SK-N-SH (cell line): ENCODE measurements around the gene RFXANK. TPM values are rescaled to one million over a fixed set of nuclear protein-coding genes. Genes with fewer than 3 reads are reported as not detected.

Experiments
- CTCF ChIA-PET: fragments of 300-600, 350-600 bp; formaldehyde crosslinking; extraction: SDS; loops from one replicate; lab custom pipeline; 2021; lab: Yijun Ruan, JAX
- POLR2A ChIA-PET: fragments of 350-600 bp; sonication (Branson Sonifier 250); formaldehyde crosslinking; extraction: SDS; loops from one replicate; lab custom pipeline; 2020; ENCODE audit warnings: antibody characterized with exemption, inconsistent platforms; lab: Yijun Ruan, JAX
- DNase-seq: peaks from one replicate; pipeline ENCODE4 v3.0.0; 2012
- H2AFZ ChIP-seq: fragments of 200-600 bp; sonication (generic); 2 replicates; pipeline ENCODE4 v1.8.1; 2016; ENCODE audit warnings: antibody characterized with exemption, mild to moderate bottlenecking, low read depth
- H3F3A ChIP-seq: fragments of 200-600 bp; sonication (generic); replicated peaks from 2 replicates; pipeline ENCODE3; 2016; ENCODE audit warnings: antibody characterized with exemption, mild to moderate bottlenecking; ENCODE audit not compliant: insufficient read depth
- H3K27ac ChIP-seq, 2 experiments: fragments of 200-500 bp in 1 of 2; fragments of 200-600 bp in 1 of 2; sonication (Bioruptor generic) in 1 of 2; sonication (generic), shearing (Covaris generic) in 1 of 2; 2 replicates each; pipeline versions ENCODE4 v1.5.1 to v1.6.1; 2014 to 2016; ENCODE audit warnings: low read depth in 2 of 2, inconsistent platforms in 1 of 2, low read length in 1 of 2, mild to moderate bottlenecking in 1 of 2, mixed read lengths in 1 of 2
- H3K27me3 ChIP-seq: fragments of 200-600 bp; sonication (generic), shearing (Covaris generic); 2 replicates; pipeline ENCODE4 v1.6.1; 2016; ENCODE audit warnings: mixed run types; ENCODE audit not compliant: insufficient read depth
- H3K36me3 ChIP-seq, 2 experiments: fragments of 200-500 bp in 1 of 2; fragments of 200-600 bp in 1 of 2; sonication (Bioruptor generic) in 1 of 2; sonication (generic) in 1 of 2; replicated peaks in 1 of 2; 2 replicates each; pipeline versions ENCODE3 to v1.5.1; 2014 to 2016; ENCODE audit warnings: low read length in 1 of 2, mild to moderate bottlenecking in 1 of 2; ENCODE audit not compliant: insufficient read depth in 2 of 2, control insufficient read depth in 1 of 2
- H3K4me1 ChIP-seq, 2 experiments: fragments of 200-500 bp in 1 of 2; fragments of 200-600 bp in 1 of 2; sonication (Bioruptor generic) in 1 of 2; sonication (generic), shearing (Covaris generic) in 1 of 2; 2 replicates each; pipeline versions ENCODE4 v1.5.1 to v1.6.1; 2014 to 2016; ENCODE audit warnings: low read depth in 1 of 2, low read length in 1 of 2, mixed run types in 1 of 2; ENCODE audit not compliant: insufficient read depth in 2 of 2, control insufficient read depth in 1 of 2
- H3K4me2 ChIP-seq: fragments of 200-600 bp; sonication (generic), shearing (Covaris generic); 2 replicates; pipeline ENCODE4 v1.6.1; 2017; ENCODE audit warnings: mixed run types
- H3K4me3 ChIP-seq, 2 experiments: fragments of 200-500 bp in 1 of 2; fragments of 200-600 bp in 1 of 2; sonication (Bioruptor generic) in 1 of 2; sonication (generic), shearing (Covaris generic) in 1 of 2; 2 replicates each; pipeline versions ENCODE4 v1.5.1 to v1.8.1; 2014 to 2016; ENCODE audit warnings: low read depth in 2 of 2, inconsistent platforms in 1 of 2, low read length in 1 of 2, mild to moderate bottlenecking in 1 of 2, mixed read lengths in 1 of 2, moderate library complexity in 1 of 2
- H3K79me2 ChIP-seq: fragments of 200-600 bp; sonication (generic); 2 replicates; pipeline ENCODE4 v1.8.1; 2017; ENCODE audit warnings: mild to moderate bottlenecking; ENCODE audit not compliant: insufficient read depth
- H3K9ac ChIP-seq: fragments of 200-600 bp; sonication (generic); 2 replicates; pipeline ENCODE4 v1.6.1; 2017; ENCODE audit warnings: mixed run types
- H3K9me2 ChIP-seq: fragments of 200-600 bp; sonication (generic); 2 replicates; pipeline ENCODE4 v1.6.1; 2017; ENCODE audit warnings: mixed run types
- H3K9me3 ChIP-seq: fragments of 200-600 bp; sonication (generic); 2 replicates; pipeline ENCODE4 v1.6.1; 2017; ENCODE audit warnings: mixed run types, mild to moderate bottlenecking, moderate library complexity
- H4K20me1 ChIP-seq: fragments of 200-600 bp; sonication (generic); 2 replicates; pipeline ENCODE4 v1.6.1; 2017; ENCODE audit warnings: mild to moderate bottlenecking, mixed run types; ENCODE audit not compliant: insufficient read depth
- CHD2 ChIP-seq: fragments of 150-350 bp; IDR thresholded peaks from 2 replicates; pipeline ENCODE4 v1.6.1; 2018; ENCODE audit warnings: low read length; ENCODE audit not compliant: partially characterized antibody
- EP300 ChIP-seq, 2 experiments: IDR thresholded peaks; 2 replicates each; pipeline versions ENCODE4 v1.4.0 to v1.6.1; 2012; ENCODE audit warnings: borderline replicate concordance in 1 of 2, low read depth in 1 of 2, low read length in 1 of 2
- EZH2phosphoT487 ChIP-seq: fragments of 200-600 bp; sonication (generic); IDR thresholded peaks from 2 replicates; pipeline ENCODE4 v1.6.1; 2017; ENCODE audit warnings: low read depth, mixed run types, mild to moderate bottlenecking, antibody characterized with exemption, moderate library complexity, borderline replicate concordance
- FOSL2 ChIP-seq: IDR thresholded peaks from 2 replicates; pipeline ENCODE4 v1.4.0; 2012; ENCODE audit warnings: low read depth, mild to moderate bottlenecking, moderate library complexity, borderline replicate concordance
- FOXM1 ChIP-seq: IDR thresholded peaks from 2 replicates; pipeline ENCODE4 v1.4.0; 2012; ENCODE audit warnings: low read depth, mild to moderate bottlenecking
- GATA2 ChIP-seq: sonication (generic); formaldehyde crosslinking; IDR thresholded peaks from 2 replicates; pipeline ENCODE4 v1.5.0; 2020; ENCODE audit warnings: mild to moderate bottlenecking, missing genetic modification reagents
- JUND ChIP-seq: IDR thresholded peaks from 2 replicates; pipeline ENCODE4 v1.4.0; 2012
- MAX ChIP-seq: IDR thresholded peaks from 2 replicates; pipeline ENCODE4 v1.4.0; 2012; ENCODE audit warnings: low read depth
- MEF2A ChIP-seq: IDR thresholded peaks from 2 replicates; pipeline ENCODE4 v1.4.0; 2012; ENCODE audit warnings: low read depth, borderline replicate concordance
- NFIC ChIP-seq: IDR thresholded peaks from 2 replicates; pipeline ENCODE4 v1.4.0; 2012; ENCODE audit warnings: borderline replicate concordance
- NRF1 ChIP-seq: IDR thresholded peaks from 2 replicates; pipeline ENCODE4 v1.6.1; 2012; ENCODE audit warnings: low read depth, mild to moderate bottlenecking, low read length
- POLR2AphosphoS5 ChIP-seq: IDR thresholded peaks from 2 replicates; pipeline ENCODE4 v1.6.1; 2012; ENCODE audit warnings: low read depth, low read length
- RAD21 ChIP-seq: IDR thresholded peaks from 2 replicates; pipeline ENCODE4 v1.6.1; 2012; ENCODE audit warnings: mild to moderate bottlenecking, low read length
- RCOR1 ChIP-seq: fragments of 150-350 bp; IDR thresholded peaks from 2 replicates; pipeline ENCODE4 v1.6.1; 2017; ENCODE audit warnings: antibody characterized with exemption, low read length
- RFX5 ChIP-seq: IDR thresholded peaks from 2 replicates; pipeline ENCODE4 v1.6.1; 2012; ENCODE audit warnings: mild to moderate bottlenecking, improper control_type of control experiment, low read length
- RXRA ChIP-seq: IDR thresholded peaks from 2 replicates; pipeline ENCODE4 v1.4.0; 2012; ENCODE audit warnings: low read depth, mild to moderate bottlenecking, borderline replicate concordance
- SIN3A ChIP-seq: IDR thresholded peaks from 2 replicates; pipeline ENCODE4 v1.6.1; 2012; ENCODE audit warnings: low read depth, mild to moderate bottlenecking, low read length, moderate library complexity, borderline replicate concordance
- SMC3 ChIP-seq: IDR thresholded peaks from 2 replicates; pipeline ENCODE4 v1.6.1; 2012; ENCODE audit warnings: low read depth, low read length, improper control_type of control experiment
- TAF1 ChIP-seq: IDR thresholded peaks from 2 replicates; pipeline ENCODE4 v1.6.1; 2012; ENCODE audit warnings: low read depth, mild to moderate bottlenecking, low read length, moderate library complexity, borderline replicate concordance
- TCF12 ChIP-seq: IDR thresholded peaks from 2 replicates; pipeline ENCODE4 v1.4.0; 2012
- YY1 ChIP-seq: IDR thresholded peaks from 2 replicates; pipeline ENCODE4 v1.4.0; 2012; ENCODE audit warnings: low read depth, mild to moderate bottlenecking
- WGBS: methylation state at CpG from one replicate; pipeline ENCODE4 v1.1.6; 2017; ENCODE audit warnings: low lambda C conversion rate; 5-methylcytosine and 5-hydroxymethylcytosine counted together
- polyA plus RNA-seq, 3 experiments: library from polyadenylated mRNA; depleted of rRNA; stranded (reverse); fragments of >200 nt; gene quantifications; 2 replicates each; pipeline ENCODE4 v1.2.3, GENCODE V29; 2012
- TF ChIP-seq, protein P1 (sequence below): fragments of 150-350 bp; IDR thresholded peaks from 2 replicates; pipeline ENCODE4 v1.6.1; 2016; ENCODE audit warnings: mild to moderate bottlenecking, low read depth, low read length
- TF ChIP-seq, protein P2 (sequence below): IDR thresholded peaks from 2 replicates; pipeline ENCODE4 v1.4.0; 2012; ENCODE audit warnings: low read depth, borderline replicate concordance
- TF ChIP-seq, protein P3 (sequence below): IDR thresholded peaks from 2 replicates; pipeline ENCODE4; 2012

Gene RFXANK
- polyA plus RNA-seq, 1 of the 3 experiments (the other 2 are of a cell fraction), result 117 TPM

DNA sequence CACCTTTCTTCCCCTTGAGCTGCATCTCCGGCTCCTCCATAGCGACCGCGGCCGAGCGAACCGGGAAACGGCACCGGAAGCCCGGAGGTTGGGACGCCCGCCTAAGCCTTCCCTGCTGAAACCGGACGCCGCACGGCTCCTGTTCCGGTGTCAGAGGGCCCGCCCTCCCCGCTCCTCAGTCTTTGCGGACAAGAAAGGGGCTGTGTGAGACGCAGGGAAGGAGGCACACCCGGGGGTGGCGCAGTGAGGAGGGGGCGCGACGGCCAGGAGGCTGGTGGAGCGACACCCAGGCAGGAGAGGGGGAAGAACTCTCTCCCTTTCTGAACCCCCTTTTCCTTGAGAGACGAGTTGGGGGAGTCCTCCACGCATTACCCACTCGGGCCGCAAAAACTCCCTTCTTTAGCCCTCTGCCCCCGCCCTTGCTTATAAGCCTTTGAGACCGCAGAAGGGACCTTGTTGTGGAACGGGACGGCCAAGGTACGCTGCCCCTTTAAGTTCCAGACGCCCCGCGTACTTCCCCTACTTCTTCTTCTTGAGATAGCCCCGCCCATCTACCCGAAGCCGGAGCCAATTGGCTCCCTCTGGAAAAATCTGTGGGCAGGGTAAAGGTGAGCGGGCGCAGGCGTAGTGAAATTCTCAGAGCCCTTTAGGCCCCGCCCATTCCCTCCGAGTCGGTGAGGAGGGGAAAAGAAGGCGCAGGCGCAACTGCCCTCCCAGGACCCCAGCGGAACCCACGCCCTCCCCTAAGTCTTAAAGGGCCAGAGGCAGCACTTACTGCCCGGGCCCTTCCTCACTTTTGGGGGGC lies at the start of gene RFXANK, which contains the start of gene BORCS8 (continued):
- TF ChIP-seq, protein P1, sequence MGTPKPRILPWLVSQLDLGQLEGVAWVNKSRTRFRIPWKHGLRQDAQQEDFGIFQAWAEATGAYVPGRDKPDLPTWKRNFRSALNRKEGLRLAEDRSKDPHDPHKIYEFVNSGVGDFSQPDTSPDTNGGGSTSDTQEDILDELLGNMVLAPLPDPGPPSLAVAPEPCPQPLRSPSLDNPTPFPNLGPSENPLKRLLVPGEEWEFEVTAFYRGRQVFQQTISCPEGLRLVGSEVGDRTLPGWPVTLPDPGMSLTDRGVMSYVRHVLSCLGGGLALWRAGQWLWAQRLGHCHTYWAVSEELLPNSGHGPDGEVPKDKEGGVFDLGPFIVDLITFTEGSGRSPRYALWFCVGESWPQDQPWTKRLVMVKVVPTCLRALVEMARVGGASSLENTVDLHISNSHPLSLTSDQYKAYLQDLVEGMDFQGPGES, result no peak
- TF ChIP-seq, protein P2, sequence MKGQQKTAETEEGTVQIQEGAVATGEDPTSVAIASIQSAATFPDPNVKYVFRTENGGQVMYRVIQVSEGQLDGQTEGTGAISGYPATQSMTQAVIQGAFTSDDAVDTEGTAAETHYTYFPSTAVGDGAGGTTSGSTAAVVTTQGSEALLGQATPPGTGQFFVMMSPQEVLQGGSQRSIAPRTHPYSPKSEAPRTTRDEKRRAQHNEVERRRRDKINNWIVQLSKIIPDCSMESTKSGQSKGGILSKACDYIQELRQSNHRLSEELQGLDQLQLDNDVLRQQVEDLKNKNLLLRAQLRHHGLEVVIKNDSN, result no peak
- TF ChIP-seq SIN3A (peak; percentile 74; the same call in 1 of the 2 replicates), RCOR1 (no peak; the same call in 1 of the 2 replicates), FOSL2 (no peak; the same call in 1 of the 2 replicates), RXRA (no peak), POLR2AphosphoS5 (peak; percentile 65), TAF1 (peak; percentile 96), GATA2 (no peak), SMC3 (no peak), NFIC (no peak), MAX (peak; percentile 73)

DNA sequence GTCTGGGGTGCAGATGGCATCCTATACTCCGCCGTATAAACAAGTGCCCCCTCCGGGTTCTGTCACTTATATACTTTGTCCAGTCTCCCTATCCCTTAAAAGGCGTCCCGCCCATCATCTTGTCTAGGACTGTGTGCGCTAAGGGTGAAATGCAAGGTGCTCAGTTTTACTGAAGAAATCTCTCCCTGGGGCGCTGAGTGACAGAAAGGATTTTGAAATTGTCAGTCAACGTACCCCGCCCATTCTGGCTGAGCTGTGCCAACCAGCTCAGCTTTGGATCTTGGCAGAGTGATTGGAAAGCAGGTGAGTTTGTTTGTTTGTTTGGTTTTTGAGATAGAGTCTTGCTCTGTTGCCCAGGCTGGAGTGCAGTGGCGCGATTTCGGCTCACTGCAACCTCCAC lies 49.7 kb upstream of the RFXANK start:
- 90% methylated on average over 12 of the region's 12 CpGs for WGBS
- Histone ChIP-seq H3K9me2 (no peaks in the 10 kb centered on the region), H3K27me3 (no peaks in the 10 kb centered on the region), H3F3A (peaks cover 11% of the 10 kb centered on the region), H3K4me1 (peaks cover 0 to 4% of the 10 kb centered on the region in 2 experiments; a peak in 2 of 4 replicates), H3K27ac (no peak overlapping the region), H3K9me3 (no peaks in the 10 kb centered on the region), H3K36me3 (no peaks in the 10 kb centered on the region), H3K4me2 (no peak overlapping the region), H4K20me1 (no peaks in the 10 kb centered on the region), H2AFZ (no peak overlapping the region), H3K79me2 (peaks cover 8% of the 10 kb centered on the region; the same call in 1 of the 2 replicates), H3K4me3 (no peak overlapping the region), H3K9ac (no peak overlapping the region)
- ChIA-PET CTCF (interaction anchor here (0.9 to 3.7 kb wide), 4 partner anchors 17 to 200 kb away, joined by 4 to 34 read pairs (median 4); no protein-coding TSS in a partner anchor), POLR2A (no interaction called here)
- no peak for DNase-seq
- TF ChIP-seq CHD2, result no peak
- TF ChIP-seq SMC3, result no peak
- no peak for TF ChIP-seq EP300 (IDR thresholded peaks at IDR 0.05; ENCODE audit: borderline replicate concordance in 1 of 2, low read depth in 1 of 2, low read length in 1 of 2)
- TF ChIP-seq JUND, result no peak
- TF ChIP-seq EZH2phosphoT487, result no peak
- no peak for TF ChIP-seq FOSL2
- TF ChIP-seq, protein P1, result no peak
- no peak for TF ChIP-seq TCF12
- TF ChIP-seq NRF1, result no peak
- TF ChIP-seq RAD21, result no peak
- no peak for TF ChIP-seq RXRA
- TF ChIP-seq MEF2A, result no peak
- no peak for TF ChIP-seq YY1
- no peak for TF ChIP-seq RFX5
- no peak for TF ChIP-seq SIN3A
- TF ChIP-seq RCOR1, result no peak
- TF ChIP-seq, protein P2, result no peak
- no peak for TF ChIP-seq FOXM1
- TF ChIP-seq MAX, result no peak
- TF ChIP-seq, protein P3, sequence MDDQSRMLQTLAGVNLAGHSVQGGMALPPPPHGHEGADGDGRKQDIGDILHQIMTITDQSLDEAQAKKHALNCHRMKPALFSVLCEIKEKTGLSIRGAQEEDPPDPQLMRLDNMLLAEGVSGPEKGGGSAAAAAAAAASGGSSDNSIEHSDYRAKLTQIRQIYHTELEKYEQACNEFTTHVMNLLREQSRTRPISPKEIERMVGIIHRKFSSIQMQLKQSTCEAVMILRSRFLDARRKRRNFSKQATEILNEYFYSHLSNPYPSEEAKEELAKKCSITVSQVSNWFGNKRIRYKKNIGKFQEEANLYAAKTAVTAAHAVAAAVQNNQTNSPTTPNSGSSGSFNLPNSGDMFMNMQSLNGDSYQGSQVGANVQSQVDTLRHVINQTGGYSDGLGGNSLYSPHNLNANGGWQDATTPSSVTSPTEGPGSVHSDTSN, result no peak
